Adrenal gland (tissue), 5 donors: ENCODE data around the gene ADAMTS7.
"Not testable (repeated sequence)": the region's sequence is repeated elsewhere in the genome, so short reads cannot be mapped to it uniquely, and the experiment has no call there.

Source experiments
- CTCF ChIP-seq, 6 experiments: fragments of 450-650 bp in 4 of 6; fragments of 200-600 bp in 2 of 6; sonication (generic) in 1 of 6; IDR thresholded peaks; 1 replicate in 5 of 6; 2 replicates in 1 of 6; pipeline versions ENCODE4 v1.5.1 to v1.8.0; 2016 to 2021; ENCODE audit warnings: antibody characterized with exemption in 6 of 6, mild to moderate bottlenecking in 2 of 6, moderate library complexity in 1 of 6
- POLR2A ChIP-seq, 2 donors: fragments of 450-650 bp; IDR thresholded peaks; one replicate each; pipeline ENCODE4 v1.6.1; 2017; ENCODE audit warnings: antibody characterized with exemption in 2 of 2, mild to moderate bottlenecking in 2 of 2, moderate library complexity in 1 of 2
- donor health status: DM: no; HTN: no; CAD: no.

DNA sequence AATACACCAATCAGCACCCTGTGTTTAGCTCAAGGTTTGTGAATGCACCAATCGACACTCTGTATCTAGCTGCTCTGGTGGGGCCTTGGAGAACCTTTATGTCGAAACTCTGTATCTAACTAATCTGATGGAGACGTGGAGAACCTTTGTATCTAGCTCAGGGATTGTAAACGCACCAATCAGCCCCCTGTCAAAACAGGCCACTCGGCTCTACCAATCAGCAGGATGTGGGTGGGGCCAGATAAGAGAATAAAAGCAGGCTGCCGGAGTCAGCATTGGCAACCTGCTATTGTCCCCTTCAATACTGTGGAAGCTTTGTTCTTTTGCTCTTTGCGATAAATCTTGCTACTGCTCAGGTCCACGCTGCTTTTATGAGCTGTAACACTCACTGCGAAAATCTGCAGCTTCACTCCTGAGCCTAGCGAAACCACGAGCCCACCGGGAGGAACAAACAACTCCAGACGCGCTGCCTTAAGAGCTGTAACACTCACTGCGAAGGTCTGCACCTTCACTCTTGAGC is 36.2 kb upstream of the ADAMTS7 start:
- not testable (repeated sequence) for TF ChIP-seq CTCF, POLR2A (IDR thresholded peaks at IDR 0.05)
